Measurements from ENCODE around the gene ZSCAN9.

GRCh38 chr6:28245206-28245941, 20.3 kb downstream of the ZSCAN9 start:
- TF ChIP-seq CTCF (IDR thresholded peaks at IDR 0.05), result no peak
- no peak for TF ChIP-seq POLR2A (IDR thresholded peaks at IDR 0.05)

All from thyroid gland (tissue), 4 donors.